HL-60 (cell line): ENCODE measurements around the gene ACSF3.

Experiments used
- DNase-seq, 2 experiments: peaks; one replicate each; pipeline ENCODE4 v3.0.0-alpha.2; 2010 to 2020; ENCODE audit warnings: low read depth in 1 of 2, low spot score in 1 of 2
- H3K27ac ChIP-seq: fragments of 250-450 bp; sonication (Bioruptor Pico); replicated peaks from 2 replicates; pipeline ENCODE4 v1.5.1; 2020; ENCODE audit warnings: mild to moderate bottlenecking, moderate library complexity
- H3K27me3 ChIP-seq: fragments of 250-450 bp; sonication (Bioruptor Pico); 2 replicates; pipeline ENCODE4 v1.5.1; 2021; ENCODE audit warnings: mild to moderate bottlenecking, moderate library complexity; ENCODE audit not compliant: insufficient read depth, poor library complexity, severe bottlenecking
- H3K4me3 ChIP-seq: replicated peaks from 2 replicates; pipeline ENCODE4 v1.5.1; 2011; ENCODE audit warnings: mild to moderate bottlenecking, control low read depth, low read length; ENCODE audit not compliant: insufficient read depth
- CTCF ChIP-seq: IDR thresholded peaks from one replicate; pipeline ENCODE4 v1.5.1; 2011; ENCODE audit warnings: low read length, control low read depth, inconsistent platforms; ENCODE audit not compliant: insufficient read depth
- GABPA ChIP-seq: IDR thresholded peaks from 2 replicates; pipeline ENCODE4 v1.6.1; 2012; ENCODE audit warnings: low read depth
- POLR2AphosphoS5 ChIP-seq: IDR thresholded peaks from 2 replicates; pipeline ENCODE4 v1.6.1; 2012; ENCODE audit warnings: low read depth
- SPI1 ChIP-seq: IDR thresholded peaks from 2 replicates; pipeline ENCODE4 v1.6.1; 2012; ENCODE audit warnings: low read depth, mild to moderate bottlenecking, borderline replicate concordance
- TF ChIP-seq, protein P1 (sequence below): IDR thresholded peaks from 2 replicates; pipeline ENCODE4 v1.6.1; 2012; ENCODE audit warnings: low read depth; ENCODE audit not compliant: insufficient replicate concordance

ACSF3 gene

DNA sequence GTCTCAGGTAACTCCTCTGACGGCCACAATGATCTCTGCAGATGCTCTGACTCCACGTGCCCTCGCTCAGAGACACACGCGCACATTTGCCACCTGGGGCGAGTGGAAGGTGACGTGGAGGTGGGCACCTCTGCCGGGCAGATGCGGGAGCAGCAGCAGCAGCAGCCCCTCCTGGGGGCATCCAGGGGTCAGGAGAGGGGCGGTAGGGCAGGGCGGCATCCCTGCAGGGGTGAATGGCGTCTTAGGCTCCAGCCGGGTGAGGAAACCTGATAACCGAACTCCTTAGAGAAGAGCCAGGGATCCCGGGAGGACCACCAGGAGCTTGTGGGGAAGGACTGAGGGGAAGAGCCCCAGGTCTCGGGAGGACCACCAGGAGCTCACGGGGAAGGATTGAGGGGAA, 43.3 kb downstream of the ACSF3 start:
- no peak for DNase-seq
- Histone ChIP-seq H3K27me3 (no peaks in the 10 kb centered on the region), H3K27ac (no peak overlapping the region), H3K4me3 (no peak overlapping the region)
- TF ChIP-seq SPI1 (no peak), POLR2AphosphoS5 (no peak), CTCF (no peak), GABPA (no peak)
- TF ChIP-seq, protein P1, sequence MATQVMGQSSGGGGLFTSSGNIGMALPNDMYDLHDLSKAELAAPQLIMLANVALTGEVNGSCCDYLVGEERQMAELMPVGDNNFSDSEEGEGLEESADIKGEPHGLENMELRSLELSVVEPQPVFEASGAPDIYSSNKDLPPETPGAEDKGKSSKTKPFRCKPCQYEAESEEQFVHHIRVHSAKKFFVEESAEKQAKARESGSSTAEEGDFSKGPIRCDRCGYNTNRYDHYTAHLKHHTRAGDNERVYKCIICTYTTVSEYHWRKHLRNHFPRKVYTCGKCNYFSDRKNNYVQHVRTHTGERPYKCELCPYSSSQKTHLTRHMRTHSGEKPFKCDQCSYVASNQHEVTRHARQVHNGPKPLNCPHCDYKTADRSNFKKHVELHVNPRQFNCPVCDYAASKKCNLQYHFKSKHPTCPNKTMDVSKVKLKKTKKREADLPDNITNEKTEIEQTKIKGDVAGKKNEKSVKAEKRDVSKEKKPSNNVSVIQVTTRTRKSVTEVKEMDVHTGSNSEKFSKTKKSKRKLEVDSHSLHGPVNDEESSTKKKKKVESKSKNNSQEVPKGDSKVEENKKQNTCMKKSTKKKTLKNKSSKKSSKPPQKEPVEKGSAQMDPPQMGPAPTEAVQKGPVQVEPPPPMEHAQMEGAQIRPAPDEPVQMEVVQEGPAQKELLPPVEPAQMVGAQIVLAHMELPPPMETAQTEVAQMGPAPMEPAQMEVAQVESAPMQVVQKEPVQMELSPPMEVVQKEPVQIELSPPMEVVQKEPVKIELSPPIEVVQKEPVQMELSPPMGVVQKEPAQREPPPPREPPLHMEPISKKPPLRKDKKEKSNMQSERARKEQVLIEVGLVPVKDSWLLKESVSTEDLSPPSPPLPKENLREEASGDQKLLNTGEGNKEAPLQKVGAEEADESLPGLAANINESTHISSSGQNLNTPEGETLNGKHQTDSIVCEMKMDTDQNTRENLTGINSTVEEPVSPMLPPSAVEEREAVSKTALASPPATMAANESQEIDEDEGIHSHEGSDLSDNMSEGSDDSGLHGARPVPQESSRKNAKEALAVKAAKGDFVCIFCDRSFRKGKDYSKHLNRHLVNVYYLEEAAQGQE, result no peak

- Histone ChIP-seq H3K27me3 (no peaks in the 10 kb centered on the region), H3K27ac (no peak overlapping the region), H3K4me3 (no peak overlapping the region)
- no peak for TF ChIP-seq POLR2AphosphoS5
- DNase-seq, result no peak
Measured at GRCh38 chr16:89137666-89138512, 44.2 kb downstream of the ACSF3 start.

- TF ChIP-seq, protein P1, result no peak
- TF ChIP-seq CTCF (no peak), SPI1 (no peak), GABPA (no peak), POLR2AphosphoS5 (no peak)
Measured at GRCh38 chr16:89138513-89138795, 44.8 kb downstream of the ACSF3 start.

GRCh38 chr16:89138843-89139520, 45.3 kb downstream of the ACSF3 start:
- Histone ChIP-seq H3K4me3 (no peak overlapping the region), H3K27me3 (no peaks in the 10 kb centered on the region), H3K27ac (no peak overlapping the region)
- no peak for DNase-seq
- TF ChIP-seq CTCF (no peak), POLR2AphosphoS5 (no peak)

More at GRCh38 chr16:89138513-89138795, 44.8 kb downstream of the ACSF3 start:
- no peaks in the 10 kb centered on the region for H3K27me3 ChIP-seq
- DNase-seq, result no peak
- H3K27ac ChIP-seq, result no peak overlapping the region
- no peak overlapping the region for H3K4me3 ChIP-seq
